Left cardiac atrium (tissue), 2 donors: Measurements from ENCODE around the gene SKA2. TPM values are rescaled to one million over a fixed set of nuclear protein-coding genes. Genes with fewer than 3 reads are reported as not detected.

Experiments
- microRNA-seq, 2 donors: library from miRNA; unstranded; fragments of <30 nt; microRNA quantifications; one replicate each; pipeline ENCODE4 v1.2.0, GENCODE V29; 2020
- total RNA-seq, 2 donors: library from RNA; stranded (reverse); fragmentation: NEBNext Ultra II Directional; extraction: Animal tissue kit (Norgen Biotek cat#: 25700); gene quantifications; one replicate each; pipeline ENCODE4 v1.2.1, GENCODE V29; 2021
- donor health status: DM: no; HTN: yes; CAD: no; lungs with severe emphysema.
- donor health status: DM: yes; HTN: yes; CAD: no.

Gene SKA2
- total RNA-seq, 2 donors from 2014 or later: 23.0 to 29.8 TPM

Small RNA genes within 50 kb of the gene (microRNA-seq; reads per million reads assigned to microRNA genes)
- gene MIR301A: 228 to 1,678 reads per million in 2 donors
- gene MIR454: 1,350 to 1,811 reads per million in 2 donors

Other genes with a start within 250 kb of the SKA2 start
- gene TRIM37, start 48.3 kb downstream of the SKA2 start, total RNA-seq: 10 to 100 TPM; 16.8 to 18.5 TPM
- gene PRR11, start 560 bp upstream of the SKA2 start, total RNA-seq: 1 to 10 TPM; 1.3 to 2.5 TPM
- 1 to 10 TPM; 8.4 to 8.9 TPM for gene SMG8, start 54.8 kb upstream of the SKA2 start, total RNA-seq
- gene GDPD1, start 65.3 kb upstream of the SKA2 start, total RNA-seq: 1 to 10 TPM; 2.0 to 4.3 TPM
- gene YPEL2, start 176.5 kb upstream of the SKA2 start, total RNA-seq: 10 to 100 TPM; 10.5 to 25.4 TPM